ENCODE measurements around the gene DACT2. TPM values are rescaled to one million over a fixed set of nuclear protein-coding genes. Genes with fewer than 3 reads are reported as not detected.

The DACT2 gene
- total and polyA plus RNA-seq, 9 of the 15 experiments (the other 6 are each of a cell fraction or from before 2014, with no cell fraction given) = not detected

DNA sequence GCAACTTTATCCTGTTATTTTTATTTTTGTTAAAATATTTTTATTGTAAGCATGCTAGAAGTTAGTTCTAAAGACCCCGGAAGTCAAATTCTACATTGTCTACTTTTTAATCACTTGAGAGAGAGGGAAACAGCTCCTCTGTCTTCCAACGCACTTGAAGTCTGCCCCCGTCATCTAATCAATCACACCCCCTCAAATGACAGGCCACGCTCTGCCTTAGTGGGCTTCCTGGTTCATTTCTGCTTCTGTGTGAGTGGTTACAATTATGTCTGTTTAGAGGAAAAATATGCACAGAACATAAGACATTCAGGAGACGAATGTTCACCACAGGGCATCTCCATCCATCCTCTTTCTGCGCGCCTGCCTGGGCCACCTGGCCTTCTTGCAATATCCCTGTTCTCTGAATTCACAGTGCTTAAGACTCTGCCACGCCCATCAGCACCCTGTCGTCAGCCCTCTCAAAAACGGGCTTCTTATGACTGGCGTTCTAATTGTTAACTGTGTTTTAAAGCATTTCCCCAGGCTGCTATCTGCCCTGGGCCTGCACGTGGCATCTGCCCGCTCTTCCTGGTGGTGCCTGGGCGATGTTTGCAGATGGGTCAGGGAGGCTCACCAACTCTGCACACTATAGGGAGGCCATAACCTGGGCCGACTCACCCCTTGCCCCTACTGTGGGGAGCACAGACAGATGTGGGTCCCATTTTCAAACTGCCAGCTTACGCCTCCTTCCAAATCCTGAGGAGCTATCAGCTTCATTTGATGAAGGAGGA is 15.4 kb downstream of the DACT2 start:
- H4K20me1 ChIP-seq (replicated peaks; ENCODE audit: control insufficient read depth, insufficient read depth, low read length) = peaks cover 7% of the 10 kb centered on the region; the same call in 1 of the 2 replicates
- FAIRE-seq (no peak), DNase-seq (ENCODE audit: extremely low read depth in 1 of 4, low spot score in 3 of 4) (no peak), ATAC-seq (no peak)
- no TSS peak for BruUV-seq (replicated peaks)
- WGBS (ENCODE audit: insufficient coverage, low coverage, missing lambda C conversion rate) = 4% methylated on average over 16 of the region's 16 CpGs
- H3K9me1 ChIP-seq (ENCODE audit: control insufficient read depth, insufficient read depth, low read length) = peaks cover 2% of the 10 kb centered on the region
- no peak overlapping the region for H3K9ac ChIP-seq (ENCODE audit: insufficient read depth in 1 of 2, low read depth in 2 of 2, low read length in 2 of 2)
- in situ Hi-C loops (cut with MboI) (no loop called here), intact Hi-C loops (cut with micrococcal nuclease) (no loop called here)
- H3K4me2 ChIP-seq (ENCODE audit: insufficient read depth, low read length) = no peak overlapping the region
- no peak overlapping the region for H2AFZ ChIP-seq (ENCODE audit: low read depth, low read length)
- H3K4me1 ChIP-seq (replicated peaks in 1 of 2; ENCODE audit: control insufficient read depth in 2 of 2, insufficient read depth in 2 of 2, low read length in 2 of 2) = peaks cover 0 to 13% of the 10 kb centered on the region in 2 experiments; a peak in 1 of 5 replicates
- no peak overlapping the region for H3K4me3 ChIP-seq
- TF ChIP-seq ZNF57 (CRISPR knock-in tag; IDR thresholded peaks at IDR 0.05) = no peak
- TF ChIP-seq GABPA (tag; conservative IDR thresholded peaks at IDR 0.05; ENCODE audit: low read depth) = no peak
- TF ChIP-seq FIP1L1 (IDR thresholded peaks at IDR 0.05; ENCODE audit: low read depth, low read length, poor library complexity, severe bottlenecking) = no peak
- TF ChIP-seq, protein P1, sequence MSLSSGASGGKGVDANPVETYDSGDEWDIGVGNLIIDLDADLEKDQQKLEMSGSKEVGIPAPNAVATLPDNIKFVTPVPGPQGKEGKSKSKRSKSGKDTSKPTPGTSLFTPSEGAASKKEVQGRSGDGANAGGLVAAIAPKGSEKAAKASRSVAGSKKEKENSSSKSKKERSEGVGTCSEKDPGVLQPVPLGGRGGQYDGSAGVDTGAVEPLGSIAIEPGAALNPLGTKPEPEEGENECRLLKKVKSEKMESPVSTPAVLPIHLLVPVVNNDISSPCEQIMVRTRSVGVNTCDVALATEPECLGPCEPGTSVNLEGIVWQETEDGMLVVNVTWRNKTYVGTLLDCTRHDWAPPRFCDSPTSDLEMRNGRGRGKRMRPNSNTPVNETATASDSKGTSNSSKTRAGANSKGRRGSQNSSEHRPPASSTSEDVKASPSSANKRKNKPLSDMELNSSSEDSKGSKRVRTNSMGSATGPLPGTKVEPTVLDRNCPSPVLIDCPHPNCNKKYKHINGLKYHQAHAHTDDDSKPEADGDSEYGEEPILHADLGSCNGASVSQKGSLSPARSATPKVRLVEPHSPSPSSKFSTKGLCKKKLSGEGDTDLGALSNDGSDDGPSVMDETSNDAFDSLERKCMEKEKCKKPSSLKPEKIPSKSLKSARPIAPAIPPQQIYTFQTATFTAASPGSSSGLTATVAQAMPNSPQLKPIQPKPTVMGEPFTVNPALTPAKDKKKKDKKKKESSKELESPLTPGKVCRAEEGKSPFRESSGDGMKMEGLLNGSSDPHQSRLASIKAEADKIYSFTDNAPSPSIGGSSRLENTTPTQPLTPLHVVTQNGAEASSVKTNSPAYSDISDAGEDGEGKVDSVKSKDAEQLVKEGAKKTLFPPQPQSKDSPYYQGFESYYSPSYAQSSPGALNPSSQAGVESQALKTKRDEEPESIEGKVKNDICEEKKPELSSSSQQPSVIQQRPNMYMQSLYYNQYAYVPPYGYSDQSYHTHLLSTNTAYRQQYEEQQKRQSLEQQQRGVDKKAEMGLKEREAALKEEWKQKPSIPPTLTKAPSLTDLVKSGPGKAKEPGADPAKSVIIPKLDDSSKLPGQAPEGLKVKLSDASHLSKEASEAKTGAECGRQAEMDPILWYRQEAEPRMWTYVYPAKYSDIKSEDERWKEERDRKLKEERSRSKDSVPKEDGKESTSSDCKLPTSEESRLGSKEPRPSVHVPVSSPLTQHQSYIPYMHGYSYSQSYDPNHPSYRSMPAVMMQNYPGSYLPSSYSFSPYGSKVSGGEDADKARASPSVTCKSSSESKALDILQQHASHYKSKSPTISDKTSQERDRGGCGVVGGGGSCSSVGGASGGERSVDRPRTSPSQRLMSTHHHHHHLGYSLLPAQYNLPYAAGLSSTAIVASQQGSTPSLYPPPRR (CRISPR knock-in tag; IDR thresholded peaks at IDR 0.05; ENCODE audit: borderline replicate concordance) = no peak
- TF ChIP-seq, protein P2, sequence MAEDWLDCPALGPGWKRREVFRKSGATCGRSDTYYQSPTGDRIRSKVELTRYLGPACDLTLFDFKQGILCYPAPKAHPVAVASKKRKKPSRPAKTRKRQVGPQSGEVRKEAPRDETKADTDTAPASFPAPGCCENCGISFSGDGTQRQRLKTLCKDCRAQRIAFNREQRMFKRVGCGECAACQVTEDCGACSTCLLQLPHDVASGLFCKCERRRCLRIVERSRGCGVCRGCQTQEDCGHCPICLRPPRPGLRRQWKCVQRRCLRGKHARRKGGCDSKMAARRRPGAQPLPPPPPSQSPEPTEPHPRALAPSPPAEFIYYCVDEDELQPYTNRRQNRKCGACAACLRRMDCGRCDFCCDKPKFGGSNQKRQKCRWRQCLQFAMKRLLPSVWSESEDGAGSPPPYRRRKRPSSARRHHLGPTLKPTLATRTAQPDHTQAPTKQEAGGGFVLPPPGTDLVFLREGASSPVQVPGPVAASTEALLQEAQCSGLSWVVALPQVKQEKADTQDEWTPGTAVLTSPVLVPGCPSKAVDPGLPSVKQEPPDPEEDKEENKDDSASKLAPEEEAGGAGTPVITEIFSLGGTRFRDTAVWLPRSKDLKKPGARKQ (CRISPR knock-in tag; IDR thresholded peaks at IDR 0.05) = no peak
- no peak for TF ChIP-seq NCOA1 (IDR thresholded peaks at IDR 0.05; ENCODE audit: low read depth)
- TF ChIP-seq, protein P3, sequence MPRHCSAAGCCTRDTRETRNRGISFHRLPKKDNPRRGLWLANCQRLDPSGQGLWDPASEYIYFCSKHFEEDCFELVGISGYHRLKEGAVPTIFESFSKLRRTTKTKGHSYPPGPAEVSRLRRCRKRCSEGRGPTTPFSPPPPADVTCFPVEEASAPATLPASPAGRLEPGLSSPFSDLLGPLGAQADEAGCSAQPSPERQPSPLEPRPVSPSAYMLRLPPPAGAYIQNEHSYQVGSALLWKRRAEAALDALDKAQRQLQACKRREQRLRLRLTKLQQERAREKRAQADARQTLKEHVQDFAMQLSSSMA (CRISPR knock-in tag; IDR thresholded peaks at IDR 0.05) = no peak
- TF ChIP-seq ZNF384 (IDR thresholded peaks at IDR 0.05; ENCODE audit: low read depth, low read length) = no peak
- TF ChIP-seq GTF2A2 (tag; IDR thresholded peaks at IDR 0.05) = no peak
- H3K36me3 ChIP-seq (ENCODE audit: control insufficient read depth, insufficient read depth, low read length) = no peaks in the 10 kb centered on the region
- H3K27ac ChIP-seq (ENCODE audit: extremely low read depth, low read depth, low read length) = no peak overlapping the region
- no peaks in the 10 kb centered on the region for H3K9me3 ChIP-seq (replicated peaks; ENCODE audit: control insufficient read depth, insufficient read depth, low read depth, low read length)
- ChIA-PET POLR2A (interaction anchor here (0.5 to 1.4 kb wide), 3 partner anchors 10 to 498 kb away, joined by 3 to 5 read pairs (median 3); no protein-coding TSS in a partner anchor), CTCF (ENCODE audit: low intra/inter-chr PET ratio) (no interaction called here)
- H3K79me2 ChIP-seq (ENCODE audit: control insufficient read depth, insufficient read depth, low read length) = no peaks in the 10 kb centered on the region
- H3K27me3 ChIP-seq (ENCODE audit: control insufficient read depth in 2 of 2, insufficient read depth in 2 of 2, low read length in 2 of 2) = peaks cover 71 to 88% of the 10 kb centered on the region in 2 experiments
